GM18907 (cell line): ENCODE results near the gene GON4L.
A peak's percentile ranks its signal among the peaks of the same experiment; 100 is the strongest.
"Not testable (repeated sequence)": the region's sequence is repeated elsewhere in the genome, so short reads cannot be mapped to it uniquely, and the experiment has no call there.

Experiments used
- ATAC-seq: cut with Tn5 transposase; IDR thresholded peaks from one replicate; pipeline ENCODE4 v1.9.1; 2021; ENCODE audit warnings: mild to moderate bottlenecking, moderate library complexity; ENCODE audit not compliant: unreplicated experiment

GON4L gene

GRCh38 chr1:155856975-155857930, at the start of gene GON4L:
Gene GON4L (minus strand): TSS chr1:155857214. CDS start chr1:155853780, 3,434 bp downstream.
- peak; percentile 47 for ATAC-seq

DNA sequence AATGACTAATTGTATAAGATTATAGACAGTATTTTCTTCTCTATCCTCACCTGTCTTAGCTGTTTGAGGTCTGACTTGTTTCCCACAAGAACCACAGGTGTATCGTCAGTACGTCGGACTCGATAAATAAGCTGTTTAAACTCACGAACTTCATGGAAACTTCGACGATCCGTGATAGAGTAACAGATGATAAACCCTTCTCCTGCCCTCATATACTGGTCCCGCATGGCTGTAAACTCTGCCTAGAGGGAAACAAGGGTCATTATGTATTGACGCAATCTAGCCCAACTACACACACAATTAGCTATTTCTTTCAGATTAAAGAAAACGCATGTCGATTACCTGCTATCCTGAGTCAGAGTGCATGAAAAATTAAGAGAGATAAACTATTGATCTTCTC, 47.2 kb upstream of the GON4L start:
- ATAC-seq: no peak

- no peak for ATAC-seq
These were observed 43.1 kb upstream of the GON4L start for GRCh38 chr1:155900161-155900560.

DNA sequence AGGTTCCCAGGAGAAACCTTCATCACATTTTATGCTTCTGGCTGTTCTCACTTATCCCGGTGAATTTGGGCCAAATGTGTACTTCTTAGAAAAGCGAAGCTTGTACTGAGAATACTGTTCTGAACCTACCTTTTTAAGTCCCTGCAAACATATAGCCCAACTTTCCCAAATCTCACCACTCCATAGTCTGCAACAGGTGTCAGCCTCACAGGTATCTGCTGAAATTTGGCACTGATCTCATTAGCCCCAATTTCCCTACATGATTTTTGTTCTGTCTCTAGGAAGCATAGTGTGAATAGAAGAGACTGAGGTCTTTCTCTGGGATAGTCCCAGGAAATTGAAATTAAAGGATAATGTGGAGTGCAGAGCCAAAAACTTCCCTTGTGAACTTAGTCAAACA, 42.7 kb upstream of the GON4L start:
- ATAC-seq: no peak

- no peak for ATAC-seq
These were observed 41.9 kb upstream of the GON4L start for GRCh38 chr1:155898888-155899287.

DNA sequence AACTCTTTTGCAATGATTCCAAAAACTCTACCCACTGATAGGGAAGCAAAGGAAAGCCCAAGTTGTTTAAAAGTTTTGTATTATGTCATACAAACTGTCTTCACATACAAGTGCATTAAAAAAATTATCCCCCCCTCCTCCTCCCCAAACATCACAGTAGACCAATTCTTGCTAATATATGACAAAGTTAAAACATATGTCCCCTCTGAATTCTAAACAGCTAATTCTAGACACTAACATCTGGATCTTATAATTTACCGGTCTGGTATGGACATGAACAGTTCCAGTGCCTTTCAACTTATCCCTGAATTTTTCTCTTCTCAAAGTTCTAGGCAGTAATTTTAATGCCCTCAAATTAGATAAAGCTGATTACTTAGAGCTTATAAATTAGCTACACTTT, 40.7 kb upstream of the GON4L start:
- no peak for ATAC-seq

DNA sequence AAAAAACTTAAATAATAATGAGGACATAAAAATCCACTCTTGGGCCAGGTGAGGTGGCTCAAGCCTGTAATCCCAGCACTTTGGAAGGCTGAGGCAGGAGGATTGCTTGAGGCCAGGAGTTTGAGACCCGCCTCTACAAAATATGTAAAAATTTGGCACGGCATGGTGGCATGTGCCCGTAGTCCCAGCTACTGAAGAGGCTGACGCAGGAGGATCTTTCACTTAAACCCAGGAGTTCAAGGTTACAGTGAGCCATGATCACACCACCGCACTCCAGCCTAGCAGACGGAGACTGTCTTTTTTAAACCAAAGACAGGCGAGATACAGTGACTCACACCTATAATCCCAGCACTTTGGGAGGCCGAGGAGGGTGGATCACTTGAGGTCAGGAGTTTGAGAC, 39.5 kb upstream of the GON4L start:
- not testable (repeated sequence) for ATAC-seq

DNA sequence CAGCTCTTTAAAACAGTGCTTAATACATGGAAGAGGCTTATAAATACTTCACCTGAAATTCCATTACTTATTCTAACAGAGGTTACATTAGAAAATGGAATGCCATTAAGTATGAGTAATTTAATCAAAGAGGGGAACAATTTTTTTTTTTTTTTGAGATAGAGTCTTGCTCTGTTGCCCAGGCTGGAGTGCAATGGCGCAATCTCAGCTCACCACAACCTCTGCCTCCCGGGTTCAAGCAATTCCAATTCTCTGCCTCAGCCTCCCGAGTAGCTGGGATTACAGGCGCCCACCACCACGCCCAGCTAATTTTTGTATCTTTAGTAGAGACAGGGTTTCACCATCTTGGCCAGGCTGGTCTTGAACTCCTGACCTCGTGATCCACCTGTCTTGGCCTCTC, 38.6 kb upstream of the GON4L start:
- not testable (repeated sequence) for ATAC-seq

DNA sequence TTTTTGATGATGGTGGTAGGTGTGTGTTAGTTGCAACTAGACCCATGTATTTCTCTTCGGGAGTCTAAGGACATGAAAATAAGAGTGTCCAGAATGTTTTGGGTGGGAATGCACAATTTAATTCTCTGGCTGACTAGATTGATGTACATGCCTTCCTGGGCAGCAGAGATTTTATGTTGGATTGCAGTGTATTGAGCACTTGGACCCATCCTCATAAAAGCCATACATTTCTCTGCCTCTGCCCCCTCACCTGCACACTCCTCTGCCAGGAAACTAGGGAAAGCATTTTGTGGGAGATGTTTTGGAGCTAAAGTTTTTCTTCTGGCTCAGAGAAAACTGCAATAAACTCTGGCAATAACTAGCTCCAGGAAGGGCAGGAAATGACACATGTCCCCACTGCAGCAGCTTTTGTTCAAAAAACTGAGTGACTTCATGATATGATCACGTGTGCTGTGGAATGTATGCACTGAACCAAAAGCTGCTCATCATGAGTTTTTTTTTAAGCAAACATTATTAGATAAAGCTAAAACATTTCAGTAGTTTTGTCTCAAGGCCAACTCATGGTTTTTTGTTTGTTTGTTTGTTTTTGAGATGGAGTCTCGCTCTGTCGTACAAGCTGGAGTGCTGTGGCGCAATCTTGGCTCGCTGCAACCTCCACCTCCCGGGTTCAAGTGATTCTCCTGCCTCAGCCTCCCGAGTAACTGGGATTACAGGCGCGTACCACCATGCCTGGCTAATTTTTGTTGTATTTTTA, 36.6 kb upstream of the GON4L start:
- ATAC-seq: no peak

DNA sequence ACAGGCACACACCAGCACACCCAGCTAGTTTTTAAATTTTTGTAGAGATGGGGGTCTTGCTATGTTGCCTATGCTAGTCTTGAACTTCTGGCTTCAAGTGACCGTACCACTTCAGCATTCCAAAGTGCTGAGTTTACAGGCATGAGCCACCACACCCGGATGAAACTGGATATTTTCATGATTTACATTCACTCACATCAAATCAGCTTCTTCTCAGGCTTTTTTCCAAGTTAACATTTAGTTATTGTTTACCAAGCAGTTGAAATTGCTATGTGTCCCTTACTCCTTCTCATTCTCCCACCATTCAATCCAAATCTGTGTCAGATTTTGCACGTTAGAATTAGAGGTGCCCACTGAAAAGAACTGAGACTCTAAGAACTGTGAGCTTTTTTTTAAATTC, 35.8 kb upstream of the GON4L start:
- ATAC-seq: no peak

GRCh38 chr1:155890251-155890650, 33.2 kb upstream of the GON4L start:
- no peak for ATAC-seq

DNA sequence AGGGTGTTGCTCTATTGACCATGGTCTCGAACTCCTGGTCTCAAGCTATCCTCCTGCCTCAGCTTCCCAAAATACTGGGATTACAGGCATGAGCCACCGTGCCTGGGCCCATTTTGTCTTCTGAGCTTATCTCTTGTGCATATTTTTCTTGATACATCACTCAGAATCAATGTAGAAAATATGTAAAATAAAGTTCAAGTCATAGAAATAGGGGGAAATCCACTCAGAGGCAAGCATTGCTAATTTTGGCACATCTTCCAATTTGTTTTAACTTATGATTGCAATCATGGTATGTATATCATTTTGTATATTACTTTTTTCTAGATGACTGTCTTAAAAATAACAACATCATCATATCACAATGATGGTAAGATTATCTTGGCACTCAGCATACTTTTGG, 32.6 kb upstream of the GON4L start:
- no peak for ATAC-seq

- ATAC-seq: no peak
These were observed 31.5 kb upstream of the GON4L start for GRCh38 chr1:155888481-155888880.

GRCh38 chr1:155884982-155885381, 28.0 kb upstream of the GON4L start:
- ATAC-seq: no peak

DNA sequence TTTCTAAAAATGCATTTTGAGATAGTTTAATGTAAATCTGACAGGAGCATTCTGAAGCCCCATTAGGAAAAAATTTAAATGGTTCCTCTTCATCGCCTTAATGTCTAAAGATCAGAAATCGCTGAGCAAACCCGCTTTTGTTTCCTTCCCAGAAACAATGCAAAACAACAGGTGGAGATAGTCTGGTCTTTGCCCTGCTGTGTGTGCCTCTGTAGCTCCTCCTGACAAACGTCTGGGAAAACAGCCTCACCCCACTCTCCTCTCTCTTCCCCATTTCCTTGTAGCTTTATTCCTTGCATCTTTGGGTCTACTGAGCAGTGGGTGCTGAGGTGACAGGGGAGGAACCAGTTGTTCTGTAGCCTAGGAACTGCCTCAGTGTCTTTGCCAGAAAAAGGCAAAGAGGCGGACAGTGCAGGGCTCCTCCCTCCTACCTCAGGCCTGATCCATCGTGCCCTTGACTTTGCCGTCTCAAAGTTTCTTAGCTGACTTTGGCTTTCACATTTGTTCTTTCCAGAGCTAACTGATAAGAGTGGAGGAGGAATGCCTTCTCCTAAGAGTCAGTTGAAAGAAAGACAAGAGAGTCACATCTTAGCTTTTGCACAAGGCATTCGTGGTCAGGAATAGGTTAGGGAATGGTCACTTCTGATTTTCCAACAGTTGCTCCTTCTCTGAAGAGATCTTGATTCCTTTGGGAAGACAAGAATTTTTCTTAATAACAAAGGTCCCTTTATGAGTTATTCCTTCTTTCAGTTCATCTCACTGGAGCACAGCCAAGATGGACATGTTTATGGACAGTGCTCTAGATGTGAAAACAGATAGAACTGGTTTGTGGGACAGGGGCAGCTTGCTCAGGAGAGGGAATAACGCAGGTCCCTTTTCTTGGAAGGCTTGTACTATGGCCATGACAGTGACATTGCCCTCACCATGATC, 27.3 kb upstream of the GON4L start:
- ATAC-seq: no peak

DNA sequence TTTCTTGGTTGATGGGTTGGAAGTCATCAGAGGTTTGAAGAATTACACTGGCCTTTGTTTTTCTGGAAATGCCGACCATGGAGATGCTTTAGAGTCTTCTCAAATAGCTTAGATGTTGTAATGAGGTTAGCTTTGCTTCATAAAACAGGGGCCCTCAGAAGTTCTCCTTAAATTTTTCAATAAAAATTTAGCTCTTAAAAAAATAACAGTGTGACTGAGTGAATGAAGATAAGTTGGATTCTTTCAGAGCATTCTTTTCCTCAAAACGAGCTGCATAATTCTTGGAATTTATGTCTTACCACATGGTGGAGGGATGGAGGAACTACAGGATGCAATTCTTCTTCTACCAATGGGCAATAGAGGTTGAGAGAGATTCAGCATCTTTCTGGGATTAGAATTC, 25.8 kb upstream of the GON4L start:
- ATAC-seq: no peak

DNA sequence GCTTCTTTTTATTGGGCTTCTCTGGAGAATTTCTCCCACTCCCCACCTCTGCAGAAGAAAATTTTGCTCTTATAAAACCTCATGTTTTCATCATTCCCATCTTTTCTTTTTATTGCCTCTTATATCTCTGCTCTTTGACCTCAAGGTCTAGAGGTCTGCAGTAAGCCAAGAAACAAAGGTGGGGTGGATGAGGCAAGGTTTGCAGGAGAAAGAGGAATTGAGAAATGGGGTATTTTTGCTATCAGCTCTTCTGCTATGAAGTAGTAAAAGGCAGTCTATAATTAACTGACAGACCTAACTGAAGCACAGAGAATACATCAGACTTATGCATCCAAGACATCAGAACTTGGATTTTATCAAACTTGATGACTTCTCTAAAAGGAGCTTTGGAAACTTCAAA, 25.2 kb upstream of the GON4L start:
- ATAC-seq: no peak

- no peak for ATAC-seq
These were observed 23.9 kb upstream of the GON4L start for GRCh38 chr1:155880950-155881349.

GRCh38 chr1:155880251-155880650, 23.2 kb upstream of the GON4L start:
- ATAC-seq: no peak

GRCh38 chr1:155877945-155878344, 20.9 kb upstream of the GON4L start:
- ATAC-seq: no peak

GRCh38 chr1:155873860-155874259, 16.8 kb upstream of the GON4L start:
- no peak for ATAC-seq
